BJ (cell line): Measurements from ENCODE around the gene EIF4E1B. TPM values are rescaled to one million over a fixed set of nuclear protein-coding genes. Genes with fewer than 3 reads are reported as not detected.

ENCODE experiments used
- CTCF ChIA-PET: fragments of 350-600 bp; formaldehyde crosslinking; extraction: SDS; loops from one replicate; lab custom pipeline; 2021; ENCODE audit warnings: antibody characterized with exemption, inconsistent platforms; lab: Yijun Ruan, JAX
- POLR2A ChIA-PET: fragments of 300-600 bp; sonication (Branson Sonifier 250); formaldehyde crosslinking; extraction: SDS; loops from one replicate; lab custom pipeline; 2021; ENCODE audit warnings: antibody characterized with exemption; lab: Charles Lee
- DNase-seq: peaks from one replicate; pipeline ENCODE4 v3.0.0-alpha.2; 2011; ENCODE audit warnings: low read depth
- H3K27me3 ChIP-seq: 2 replicates; pipeline ENCODE4 v1.6.0; 2011; ENCODE audit warnings: low read length; ENCODE audit not compliant: control insufficient read depth, insufficient read depth
- H3K36me3 ChIP-seq: 2 replicates; pipeline ENCODE4 v1.5.1; 2011; ENCODE audit warnings: low read length; ENCODE audit not compliant: control insufficient read depth, insufficient read depth
- H3K4me3 ChIP-seq: 2 replicates; pipeline ENCODE4 v1.5.1; 2011; ENCODE audit warnings: low read depth, mild to moderate bottlenecking, control low read depth, low read length
- CTCF ChIP-seq: IDR thresholded peaks from 2 replicates; pipeline ENCODE4 v1.5.1; 2011; ENCODE audit warnings: low read depth, mild to moderate bottlenecking, control low read depth, inconsistent platforms, low read length, moderate library complexity; ENCODE audit not compliant: insufficient read depth
- polyA plus RNA-seq: library from polyadenylated mRNA; depleted of rRNA; stranded (reverse); fragments of >200 nt; gene quantifications from 2 replicates; pipeline ENCODE4 v1.2.3, GENCODE V29; 2011

Gene EIF4E1B
- polyA plus RNA-seq, 1 experiment = not detected

GRCh38 chr5:176660530-176660859 lies 30.0 kb downstream of the EIF4E1B start:
- peaks cover 3% of the 10 kb centered on the region for H3K36me3 ChIP-seq
- CTCF ChIA-PET = interaction anchor here (0.6 to 5.3 kb wide), 40 partner anchors 9 to 743 kb away, joined by 3 to 98 read pairs (median 4); partner anchors contain the start of genes CLTB and TSPAN17
- H3K4me3 ChIP-seq = no peak overlapping the region
- no peak for TF ChIP-seq CTCF
- no peak for DNase-seq
- peaks cover 17% of the 10 kb centered on the region for H3K27me3 ChIP-seq
- POLR2A ChIA-PET = interaction anchor here (0.6 kb wide), 1 partner anchor 13 kb away, joined by 3 read pairs; the partner anchor contains the start of gene TSPAN17

GRCh38 chr5:176660860-176661641 lies 30.6 kb downstream of the EIF4E1B start:
- no peak for DNase-seq
- ChIA-PET CTCF (interaction anchor here (0.6 to 5.3 kb wide), 45 partner anchors 9 to 742 kb away, joined by 3 to 98 read pairs (median 4); partner anchors contain the start of genes CLTB and TSPAN17), POLR2A (interaction anchor here (0.6 kb wide), 2 partner anchors 9 to 14 kb away, joined by 3 to 4 read pairs; partner anchors contain the start of gene TSPAN17)
- peaks cover 20% of the 10 kb centered on the region for H3K27me3 ChIP-seq
- peaks cover 3% of the 10 kb centered on the region for H3K36me3 ChIP-seq
- H3K4me3 ChIP-seq = no peak overlapping the region
- TF ChIP-seq CTCF = peak; percentile 99

GRCh38 chr5:176661676-176662075 lies 31.2 kb downstream of the EIF4E1B start:
- ChIA-PET CTCF (interaction anchor here (0.6 to 5.3 kb wide), 19 partner anchors 8 to 451 kb away, joined by 3 to 98 read pairs (median 5); partner anchors contain the start of genes CLTB and TSPAN17), POLR2A (no interaction called here)
- H3K27me3 ChIP-seq = peaks cover 20% of the 10 kb centered on the region
- H3K36me3 ChIP-seq = peaks cover 3% of the 10 kb centered on the region
- DNase-seq = no peak
- no peak overlapping the region for H3K4me3 ChIP-seq
- no peak for TF ChIP-seq CTCF

GRCh38 chr5:176662371-176663333 lies 32.2 kb downstream of the EIF4E1B start:
- TF ChIP-seq CTCF = no peak
- CTCF ChIA-PET = interaction anchor here (0.6 kb wide), 1 partner anchor 32 kb away, joined by 6 read pairs; no protein-coding TSS in a partner anchor
- POLR2A ChIA-PET = no interaction called here

More at GRCh38 chr5:176662371-176663333, 32.2 kb downstream of the EIF4E1B start:
- Histone ChIP-seq H3K36me3 (no peaks in the 10 kb centered on the region), H3K4me3 (no peak overlapping the region), H3K27me3 (peaks cover 20% of the 10 kb centered on the region)
- DNase-seq = no peak
